ENCODE data around the gene IRAK3. TPM values are rescaled to one million over a fixed set of nuclear protein-coding genes. Genes with fewer than 3 reads are reported as not detected.
A peak's percentile ranks its signal among the peaks of the same experiment; 100 is the strongest.
"Not testable (repeated sequence)": the region's sequence is repeated elsewhere in the genome, so short reads cannot be mapped to it uniquely, and the experiment has no call there.

The IRAK3 gene
- total and polyA plus RNA-seq, 2 donors (not counting 3 experiments of a cell fraction or from before 2014, with no cell fraction given) = 2.3 to 8.5 TPM

DNA sequence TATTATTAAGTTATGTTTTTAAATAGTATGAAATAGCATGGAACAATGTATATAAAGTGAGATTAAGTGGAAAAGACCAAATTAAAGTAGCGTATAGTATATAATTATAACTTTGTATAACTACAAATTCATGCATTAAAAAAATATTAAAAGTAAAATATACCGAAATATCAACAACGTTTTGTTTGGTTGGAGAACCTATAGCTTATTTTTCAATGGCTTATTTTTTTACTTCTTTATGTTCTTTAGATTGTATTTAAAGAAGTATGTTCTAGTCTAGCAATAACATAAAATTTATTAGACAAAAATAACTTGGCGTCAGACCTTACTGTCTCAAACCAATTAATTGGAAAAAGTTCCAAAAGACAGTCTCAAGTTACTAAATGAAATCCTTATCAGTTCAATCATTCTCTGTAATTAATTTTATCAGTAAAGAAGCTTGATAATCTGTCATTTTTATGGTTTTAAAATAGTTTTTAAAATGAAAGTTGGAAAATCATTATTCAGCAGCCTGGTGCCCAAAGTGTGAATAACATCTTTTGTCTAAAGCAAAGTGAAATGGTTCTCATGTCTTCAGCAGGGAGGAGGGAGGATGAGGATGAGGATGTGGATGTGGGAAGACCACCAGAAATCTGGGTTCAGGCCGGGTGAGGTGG lies 46.7 kb downstream of the IRAK3 start:
- H3K9me1 ChIP-seq (replicated peaks; ENCODE audit: control insufficient read depth, extremely low read depth, insufficient read depth, low read length) = no peaks in the 10 kb centered on the region
- dilution Hi-C loops (cut with MboI; ENCODE audit: extremely low pct_ligation_motif_present, low sequenced_read_pairs) (no loop called here), intact Hi-C loops (cut with micrococcal nuclease) (loop anchor here (1.0 kb wide), 1 partner anchor 66 kb away; the partner anchor contains the start of gene TMBIM4)
- H4K20me1 ChIP-seq (replicated peaks; ENCODE audit: control insufficient read depth, extremely low read depth, insufficient read depth, low read length) = no peaks in the 10 kb centered on the region
- H3K4me3 ChIP-seq (replicated peaks in 1 of 3; ENCODE audit: insufficient read depth in 1 of 3, low read depth in 1 of 3, low read length in 3 of 3) = peak overlapping the region; percentile 50 to 78 (median 54)
- H3K9me3 ChIP-seq (replicated peaks; ENCODE audit: control insufficient read depth, insufficient read depth, low read length) = no peaks in the 10 kb centered on the region
- TF ChIP-seq, protein P1, sequence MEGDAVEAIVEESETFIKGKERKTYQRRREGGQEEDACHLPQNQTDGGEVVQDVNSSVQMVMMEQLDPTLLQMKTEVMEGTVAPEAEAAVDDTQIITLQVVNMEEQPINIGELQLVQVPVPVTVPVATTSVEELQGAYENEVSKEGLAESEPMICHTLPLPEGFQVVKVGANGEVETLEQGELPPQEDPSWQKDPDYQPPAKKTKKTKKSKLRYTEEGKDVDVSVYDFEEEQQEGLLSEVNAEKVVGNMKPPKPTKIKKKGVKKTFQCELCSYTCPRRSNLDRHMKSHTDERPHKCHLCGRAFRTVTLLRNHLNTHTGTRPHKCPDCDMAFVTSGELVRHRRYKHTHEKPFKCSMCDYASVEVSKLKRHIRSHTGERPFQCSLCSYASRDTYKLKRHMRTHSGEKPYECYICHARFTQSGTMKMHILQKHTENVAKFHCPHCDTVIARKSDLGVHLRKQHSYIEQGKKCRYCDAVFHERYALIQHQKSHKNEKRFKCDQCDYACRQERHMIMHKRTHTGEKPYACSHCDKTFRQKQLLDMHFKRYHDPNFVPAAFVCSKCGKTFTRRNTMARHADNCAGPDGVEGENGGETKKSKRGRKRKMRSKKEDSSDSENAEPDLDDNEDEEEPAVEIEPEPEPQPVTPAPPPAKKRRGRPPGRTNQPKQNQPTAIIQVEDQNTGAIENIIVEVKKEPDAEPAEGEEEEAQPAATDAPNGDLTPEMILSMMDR (IDR thresholded peaks at IDR 0.05; ENCODE audit: extremely low read depth in 1 of 2, insufficient read depth in 1 of 2, low read depth in 1 of 2, low read length in 2 of 2) = peak in 1 of 2 donors; percentile 3
- no peak for TF ChIP-seq POLR2AphosphoS5 (IDR thresholded peaks at IDR 0.05; ENCODE audit: insufficient read depth, low read depth, low read length)
- no peaks in the 10 kb centered on the region for H3K27me3 ChIP-seq (ENCODE audit: control insufficient read depth in 2 of 2, insufficient read depth in 2 of 2, low read length in 2 of 2)
- no TSS peak for BruUV-seq (replicated peaks)
- FAIRE-seq = no peak
- H3K4me2 ChIP-seq (ENCODE audit: insufficient read depth, low read length) = peak overlapping the region; percentile 90
- POLR2A ChIA-PET = interaction anchor here (0.6 to 1.7 kb wide), 2 partner anchors 37 to 66 kb away, joined by 4 to 8 read pairs; partner anchors contain the start of gene TMBIM4
- CTCF ChIA-PET = interaction anchor here (0.7 to 2.1 kb wide), 16 partner anchors 9 to 106 kb away, joined by 3 to 21 read pairs (median 5); partner anchors contain the start of genes IRAK3 and TMBIM4
- H3K9ac ChIP-seq (replicated peaks; ENCODE audit: extremely low read depth, insufficient read depth, low read length) = peak overlapping the region; percentile 51
- H3K27ac ChIP-seq (ENCODE audit: insufficient read depth, low read depth, low read length) = no peak overlapping the region
- DNase-seq (ENCODE audit: low read depth, low spot score) = peak; percentile 45
- H3K36me3 ChIP-seq (ENCODE audit: control insufficient read depth in 2 of 2, extremely low read depth in 1 of 2, insufficient read depth in 2 of 2, low read length in 2 of 2) = no peaks in the 10 kb centered on the region
- peaks cover 3% of the 10 kb centered on the region for H3K4me1 ChIP-seq (ENCODE audit: control insufficient read depth, extremely low read depth, insufficient read depth, low read length)
- H2AFZ ChIP-seq (ENCODE audit: low read depth, low read length) = peak overlapping the region; percentile 70
- H3K79me2 ChIP-seq (ENCODE audit: control insufficient read depth, insufficient read depth, low read length) = no peaks in the 10 kb centered on the region

DNA sequence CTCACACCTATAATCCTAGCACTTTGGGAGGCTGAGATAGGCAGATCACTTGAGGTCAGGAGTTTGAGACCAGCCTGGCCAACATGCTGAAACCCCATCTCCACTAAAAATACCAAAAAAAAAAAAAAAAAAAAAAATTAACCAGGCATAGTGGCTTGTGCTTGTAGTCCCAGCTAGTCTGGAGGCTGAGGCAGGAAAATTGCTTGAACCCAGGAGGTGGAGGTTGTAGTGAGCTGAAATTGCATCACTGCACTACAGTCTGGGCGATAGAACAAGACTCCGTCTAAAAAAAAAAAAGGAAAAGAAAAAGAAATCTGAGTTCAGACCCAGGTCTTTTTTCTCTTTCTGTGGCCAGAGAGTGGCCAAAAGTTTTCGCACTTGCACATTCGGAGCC lies 47.3 kb downstream of the IRAK3 start:
- DNase-seq (ENCODE audit: low read depth, low spot score); H3K4me1 ChIP-seq (ENCODE audit: control insufficient read depth, extremely low read depth, insufficient read depth, low read length); H4K20me1 ChIP-seq (replicated peaks; ENCODE audit: control insufficient read depth, extremely low read depth, insufficient read depth, low read length); intact Hi-C loops (cut with micrococcal nuclease); dilution Hi-C loops (cut with MboI; ENCODE audit: extremely low pct_ligation_motif_present, low sequenced_read_pairs); H3K27me3 ChIP-seq (ENCODE audit: control insufficient read depth in 2 of 2, insufficient read depth in 2 of 2, low read length in 2 of 2); H3K9me1 ChIP-seq (replicated peaks; ENCODE audit: control insufficient read depth, extremely low read depth, insufficient read depth, low read length); BruUV-seq (replicated peaks); H3K79me2 ChIP-seq (ENCODE audit: control insufficient read depth, insufficient read depth, low read length); H3K27ac ChIP-seq (ENCODE audit: insufficient read depth, low read depth, low read length); H2AFZ ChIP-seq (ENCODE audit: low read depth, low read length); H3K9me3 ChIP-seq (replicated peaks; ENCODE audit: control insufficient read depth, insufficient read depth, low read length); H3K4me3 ChIP-seq (replicated peaks in 1 of 3; ENCODE audit: insufficient read depth in 1 of 3, low read depth in 1 of 3, low read length in 3 of 3); H3K36me3 ChIP-seq (ENCODE audit: control insufficient read depth in 2 of 2, extremely low read depth in 1 of 2, insufficient read depth in 2 of 2, low read length in 2 of 2): not testable (repeated sequence)
- POLR2A ChIA-PET = interaction anchor here (1.7 kb wide), 1 partner anchor 67 kb away, joined by 8 read pairs; the partner anchor contains the start of gene TMBIM4
- peak overlapping the region; percentile 51 for H3K9ac ChIP-seq (replicated peaks; ENCODE audit: extremely low read depth, insufficient read depth, low read length)
- peak; percentile 4 for FAIRE-seq
- peak overlapping the region; percentile 90 for H3K4me2 ChIP-seq (ENCODE audit: insufficient read depth, low read length)
- CTCF ChIA-PET = interaction anchor here (1.3 to 2.1 kb wide), 6 partner anchors 10 to 91 kb away, joined by 3 to 21 read pairs (median 6); no protein-coding TSS in a partner anchor

Data from endothelial cell of umbilical vein (primary cell).